Lower leg skin (tissue), 3 donors: Measurements from ENCODE around the gene LAMTOR1.

Source experiments
- CTCF ChIP-seq, 3 donors: fragments of 450-650 bp; IDR thresholded peaks; one replicate each; pipeline ENCODE4 v1.5.1; 2016; ENCODE audit warnings: antibody characterized with exemption in 3 of 3, mild to moderate bottlenecking in 3 of 3, moderate library complexity in 2 of 3
- POLR2A ChIP-seq, 2 donors: fragments of 450-650 bp; IDR thresholded peaks; one replicate each; pipeline ENCODE4 v1.6.1; 2016 to 2017; ENCODE audit warnings: antibody characterized with exemption in 2 of 2, mild to moderate bottlenecking in 1 of 2, moderate library complexity in 1 of 2

GRCh38 chr11:72072348-72072747 lies 30.7 kb downstream of the LAMTOR1 start:
- no peak for TF ChIP-seq CTCF (IDR thresholded peaks at IDR 0.05)
- TF ChIP-seq POLR2A (IDR thresholded peaks at IDR 0.05): no peak
